ENCODE results near the gene DPEP1. TPM values are rescaled to one million over a fixed set of nuclear protein-coding genes. Genes with fewer than 3 reads are reported as not detected.

Gene DPEP1
- total and polyA plus RNA-seq, 10 donors = 0.33 to 39.5 (median 2.0) TPM

DNA sequence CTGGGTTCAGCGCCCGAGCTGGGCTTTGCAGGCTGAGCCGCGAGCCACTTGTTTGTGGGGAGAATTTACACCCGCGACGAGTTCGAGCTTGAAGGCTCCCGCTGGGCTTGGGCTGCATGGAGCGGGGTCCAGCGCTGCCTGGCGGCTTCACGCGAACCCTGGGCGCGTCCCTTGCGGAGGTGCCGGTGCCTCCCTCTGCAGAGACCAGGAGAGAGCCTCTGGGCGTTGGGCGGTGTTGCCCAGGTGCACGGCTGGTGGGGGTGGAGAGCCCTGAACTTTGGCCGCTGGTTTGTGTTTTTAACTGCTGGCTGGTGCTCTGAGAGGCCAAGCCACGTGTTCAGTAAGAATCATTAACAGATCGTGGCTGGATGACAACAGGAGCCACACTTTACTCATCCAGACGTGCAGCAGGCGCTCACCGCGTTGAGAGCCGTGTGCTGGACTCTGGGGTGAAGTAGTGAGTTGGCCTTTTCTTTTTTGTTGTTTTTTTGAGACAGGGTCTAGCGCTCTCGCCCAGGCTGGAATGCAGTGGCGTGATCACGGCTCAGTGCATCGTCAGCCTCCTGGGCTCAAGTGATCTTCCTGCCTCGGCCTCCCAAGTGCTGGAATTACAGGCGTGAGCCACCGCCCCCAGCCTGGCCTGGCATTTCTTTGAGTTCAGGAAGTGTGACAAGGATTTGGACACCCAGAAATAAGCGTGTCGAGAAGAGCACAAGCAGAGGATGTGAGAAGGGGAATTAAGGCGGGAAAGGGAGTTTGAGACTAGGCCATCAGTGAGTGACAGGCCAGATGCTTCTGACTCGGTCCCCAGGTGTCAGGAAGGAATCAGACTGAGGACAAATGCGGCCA is 73.9 kb downstream of the DPEP1 start:
- no peak for DNase-seq
- peaks cover 0 to 36% (median 21%) of the 10 kb centered on the region in 6 donors for H3K36me3 ChIP-seq
- peak overlapping the region; percentile 89 to 96 (median 92) for H3K27ac ChIP-seq
- peaks cover 7 to 33% (median 19%) of the 10 kb centered on the region in 6 donors for H3K4me1 ChIP-seq
- WGBS, 5 donors = 14 to 23% (median 19%) methylated on average over 39 to 42 of the region's 42 CpGs
- H3K4me3 ChIP-seq = peak overlapping the region; percentile 81 to 99 (median 97)
- intact Hi-C loops (cut with DNase I; ENCODE audit: low total_unique reads) = no loop called here
- H3K27me3 ChIP-seq (replicated peaks in 1 of 7) = no peaks in the 10 kb centered on the region
- no peaks in the 10 kb centered on the region for H3K9me3 ChIP-seq
- TF ChIP-seq, protein P1, sequence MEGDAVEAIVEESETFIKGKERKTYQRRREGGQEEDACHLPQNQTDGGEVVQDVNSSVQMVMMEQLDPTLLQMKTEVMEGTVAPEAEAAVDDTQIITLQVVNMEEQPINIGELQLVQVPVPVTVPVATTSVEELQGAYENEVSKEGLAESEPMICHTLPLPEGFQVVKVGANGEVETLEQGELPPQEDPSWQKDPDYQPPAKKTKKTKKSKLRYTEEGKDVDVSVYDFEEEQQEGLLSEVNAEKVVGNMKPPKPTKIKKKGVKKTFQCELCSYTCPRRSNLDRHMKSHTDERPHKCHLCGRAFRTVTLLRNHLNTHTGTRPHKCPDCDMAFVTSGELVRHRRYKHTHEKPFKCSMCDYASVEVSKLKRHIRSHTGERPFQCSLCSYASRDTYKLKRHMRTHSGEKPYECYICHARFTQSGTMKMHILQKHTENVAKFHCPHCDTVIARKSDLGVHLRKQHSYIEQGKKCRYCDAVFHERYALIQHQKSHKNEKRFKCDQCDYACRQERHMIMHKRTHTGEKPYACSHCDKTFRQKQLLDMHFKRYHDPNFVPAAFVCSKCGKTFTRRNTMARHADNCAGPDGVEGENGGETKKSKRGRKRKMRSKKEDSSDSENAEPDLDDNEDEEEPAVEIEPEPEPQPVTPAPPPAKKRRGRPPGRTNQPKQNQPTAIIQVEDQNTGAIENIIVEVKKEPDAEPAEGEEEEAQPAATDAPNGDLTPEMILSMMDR (IDR thresholded peaks at IDR 0.05 in 8 of 11, conservative IDR thresholded peaks at IDR 0.05 in 3 of 11) = no peak
- TF ChIP-seq POLR2A (IDR thresholded peaks at IDR 0.05) = no peak
- no peak for TF ChIP-seq POLR2AphosphoS5 (IDR thresholded peaks at IDR 0.05)

Other genes with a start within 250 kb of the DPEP1 start
- gene ANKRD11, start 123.1 kb upstream of the DPEP1 start, total RNA-seq = 100 to 1,000 TPM; 105 to 203 (median 136) TPM
- 10 to 100 TPM; 29.0 to 60.0 (median 37.8) TPM for gene ANKRD11, start 123.1 kb upstream of the DPEP1 start, polyA plus RNA-seq
- 100 to 1,000 TPM in 6 of 7 donors, 10 to 100 TPM in 1; 90.4 to 260 (median 153) TPM for gene SPG7, start 105.2 kb upstream of the DPEP1 start, total RNA-seq
- 100 to 1,000 TPM in 2 of 3 donors, 10 to 100 TPM in 1; 64.5 to 189 (median 135) TPM for gene SPG7, start 105.2 kb upstream of the DPEP1 start, polyA plus RNA-seq
- 1,000 to 10,000 TPM; 2,154 to 6,842 (median 2,799) TPM for gene RPL13, start 53.0 kb upstream of the DPEP1 start, total RNA-seq
- gene RPL13, start 53.0 kb upstream of the DPEP1 start, polyA plus RNA-seq = over 10,000 TPM; 13,171 to 16,278 (median 14,011) TPM
- gene CPNE7, start 37.9 kb upstream of the DPEP1 start, total RNA-seq = 1 to 10 TPM in 3 of 7 donors, under 1 TPM in 3, not detected in 1; 0.37 to 2.2 (median 1.0) TPM
- gene CPNE7, start 37.9 kb upstream of the DPEP1 start, polyA plus RNA-seq = 1 to 10 TPM; 2.9 to 4.3 (median 3.7) TPM
- gene CHMP1A, start 44.1 kb downstream of the DPEP1 start, total RNA-seq = 10 to 100 TPM; 44.4 to 96.2 (median 79.0) TPM
- 10 to 100 TPM; 54.2 to 90.5 (median 63.6) TPM for gene CHMP1A, start 44.1 kb downstream of the DPEP1 start, polyA plus RNA-seq
- gene SPATA33, start 44.2 kb downstream of the DPEP1 start, total RNA-seq = 1 to 10 TPM; 2.9 to 5.7 (median 4.7) TPM
- gene SPATA33, start 44.2 kb downstream of the DPEP1 start, polyA plus RNA-seq = 1 to 10 TPM; 3.8 to 7.0 (median 4.9) TPM
- gene CDK10, start 73.0 kb downstream of the DPEP1 start, total RNA-seq = 100 to 1,000 TPM in 2 of 7 donors, 10 to 100 TPM in 5; 47.6 to 114 (median 76.3) TPM
- gene CDK10, start 73.0 kb downstream of the DPEP1 start, polyA plus RNA-seq = 100 to 1,000 TPM in 2 of 3 donors, 10 to 100 TPM in 1; 74.4 to 201 (median 134) TPM
- 10 to 100 TPM in 6 of 7 donors, 1 to 10 TPM in 1; 6.8 to 16.9 (median 10.5) TPM for gene SPATA2L, start 88.1 kb downstream of the DPEP1 start, total RNA-seq
- 1 to 10 TPM; 4.6 to 6.3 (median 5.7) TPM for gene SPATA2L, start 88.1 kb downstream of the DPEP1 start, polyA plus RNA-seq
- 10 to 100 TPM in 6 of 7 donors, 1 to 10 TPM in 1; 6.0 to 28.8 (median 19.2) TPM for gene VPS9D1, start 107.3 kb downstream of the DPEP1 start, total RNA-seq
- gene VPS9D1, start 107.3 kb downstream of the DPEP1 start, polyA plus RNA-seq = 10 to 100 TPM in 2 of 3 donors, 1 to 10 TPM in 1; 7.4 to 37.2 (median 34.5) TPM
- gene ZNF276, start 107.9 kb downstream of the DPEP1 start, total RNA-seq = 10 to 100 TPM; 59.0 to 83.7 (median 65.3) TPM
- 10 to 100 TPM; 28.9 to 63.6 (median 42.9) TPM for gene ZNF276, start 107.9 kb downstream of the DPEP1 start, polyA plus RNA-seq
- gene FANCA, start 203.0 kb downstream of the DPEP1 start, total RNA-seq = 10 to 100 TPM; 15.7 to 28.9 (median 18.0) TPM
- gene FANCA, start 203.0 kb downstream of the DPEP1 start, polyA plus RNA-seq = 10 to 100 TPM; 11.5 to 15.3 (median 14.5) TPM
- 1 to 10 TPM; 1.2 to 3.2 (median 2.8) TPM for gene SPIRE2, start 214.8 kb downstream of the DPEP1 start, total RNA-seq
- 1 to 10 TPM in 1 of 3 donors, under 1 TPM in 2; 0.80 to 1.3 (median 0.98) TPM for gene SPIRE2, start 214.8 kb downstream of the DPEP1 start, polyA plus RNA-seq

Measured in spleen (tissue), 11 donors.